SK-N-MC (cell line): ENCODE data around the gene PSMD9.

Source experiments
- EZH2 ChIP-seq: fragments of 200-600 bp; sonication (generic); IDR thresholded peaks from one replicate; pipeline ENCODE4 v1.6.1; 2017; ENCODE audit warnings: antibody characterized with exemption
- POLR2AphosphoS5 ChIP-seq: IDR thresholded peaks from 2 replicates; pipeline ENCODE4 v1.6.1; 2012; ENCODE audit warnings: mild to moderate bottlenecking, low read depth, low read length, borderline replicate concordance

DNA sequence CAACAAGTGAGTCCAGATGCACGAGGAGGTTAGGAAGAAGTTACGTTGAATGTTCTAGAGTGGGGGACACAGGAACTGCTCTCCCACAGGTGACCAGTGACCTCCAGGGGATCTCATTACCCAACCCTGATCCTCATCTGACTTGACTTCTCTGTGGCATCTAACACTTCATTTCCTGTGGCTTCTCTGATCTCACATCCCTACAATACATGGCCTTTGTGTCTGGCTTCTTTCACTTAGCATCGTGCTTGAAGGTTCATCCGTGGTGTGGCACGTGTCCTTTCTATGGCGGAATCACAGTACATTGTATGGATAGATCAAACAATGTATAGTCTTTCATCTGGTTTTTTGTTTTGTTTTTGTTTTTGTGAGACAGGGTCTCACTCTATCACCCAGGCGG is 49.1 kb downstream of the PSMD9 start:
- no peak for TF ChIP-seq EZH2
- TF ChIP-seq POLR2AphosphoS5: no peak
